HL-60 (cell line): ENCODE measurements around the gene ZSWIM6.

ENCODE experiments used
- CTCF ChIP-seq: IDR thresholded peaks from one replicate; pipeline ENCODE4 v1.5.1; 2011; ENCODE audit warnings: low read length, control low read depth, inconsistent platforms; ENCODE audit not compliant: insufficient read depth
- POLR2AphosphoS5 ChIP-seq: IDR thresholded peaks from 2 replicates; pipeline ENCODE4 v1.6.1; 2012; ENCODE audit warnings: low read depth

DNA sequence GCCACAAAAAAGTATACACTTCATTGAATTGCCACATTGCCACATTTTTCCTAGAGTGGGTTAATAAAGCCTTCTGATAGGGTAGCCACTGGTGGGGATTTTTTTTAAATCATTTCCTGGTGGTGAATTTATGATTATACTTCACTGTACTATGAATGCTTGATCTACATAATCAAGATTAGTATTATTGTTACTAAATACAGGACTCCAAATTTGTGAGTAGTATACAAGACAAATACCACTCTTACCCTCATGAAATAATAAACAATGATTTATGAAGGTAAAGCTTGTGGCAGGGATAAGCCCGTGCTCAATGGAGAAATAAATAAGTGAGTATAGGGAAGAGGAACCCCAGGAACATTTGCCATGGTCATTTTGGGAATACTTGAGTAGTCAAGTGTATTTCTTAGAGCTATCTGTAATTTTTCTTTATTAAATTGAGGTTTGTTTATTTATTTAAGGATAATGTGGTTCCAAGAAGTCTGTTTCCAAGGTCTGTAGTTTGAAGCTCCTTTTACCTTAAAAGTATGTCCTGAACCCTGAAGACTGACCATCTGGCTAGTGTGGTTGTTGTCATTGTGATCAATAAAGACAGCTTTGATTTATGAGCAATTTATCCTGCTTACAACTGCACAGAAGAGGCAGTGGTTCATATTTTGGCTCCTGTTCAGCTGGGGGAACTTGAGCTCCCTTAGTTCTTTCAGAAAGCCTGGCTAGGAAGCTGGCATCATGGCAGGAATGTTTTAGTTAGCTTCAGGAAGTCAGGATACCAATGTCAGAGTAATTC, 118.6 kb downstream of the ZSWIM6 start:
- TF ChIP-seq CTCF (no peak), POLR2AphosphoS5 (no peak)
